ENCODE measurements around the gene CEBPB.

DNA sequence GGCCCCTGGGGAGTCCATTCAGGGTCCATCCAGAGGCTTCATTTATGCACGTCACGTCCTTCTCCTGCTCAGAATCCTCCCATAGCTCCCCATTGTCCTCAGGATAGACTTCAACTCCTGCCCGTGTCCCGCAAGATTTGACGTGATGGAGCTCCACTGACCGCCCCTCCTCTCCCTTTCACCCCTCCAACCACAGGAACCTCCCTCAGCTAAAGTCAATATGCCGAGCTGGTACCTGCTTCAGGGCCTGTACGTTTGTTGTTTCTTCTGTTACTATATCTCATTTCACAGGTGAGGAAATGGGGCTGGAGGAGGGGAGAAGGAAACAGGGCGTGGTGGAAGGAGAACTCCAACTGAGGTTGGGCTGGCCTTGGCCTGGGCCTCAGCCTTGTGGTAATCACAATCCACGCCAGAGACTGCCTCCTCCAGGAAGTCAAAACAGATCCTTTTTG lies 38.6 kb downstream of the CEBPB start:
- TF ChIP-seq, protein P1, sequence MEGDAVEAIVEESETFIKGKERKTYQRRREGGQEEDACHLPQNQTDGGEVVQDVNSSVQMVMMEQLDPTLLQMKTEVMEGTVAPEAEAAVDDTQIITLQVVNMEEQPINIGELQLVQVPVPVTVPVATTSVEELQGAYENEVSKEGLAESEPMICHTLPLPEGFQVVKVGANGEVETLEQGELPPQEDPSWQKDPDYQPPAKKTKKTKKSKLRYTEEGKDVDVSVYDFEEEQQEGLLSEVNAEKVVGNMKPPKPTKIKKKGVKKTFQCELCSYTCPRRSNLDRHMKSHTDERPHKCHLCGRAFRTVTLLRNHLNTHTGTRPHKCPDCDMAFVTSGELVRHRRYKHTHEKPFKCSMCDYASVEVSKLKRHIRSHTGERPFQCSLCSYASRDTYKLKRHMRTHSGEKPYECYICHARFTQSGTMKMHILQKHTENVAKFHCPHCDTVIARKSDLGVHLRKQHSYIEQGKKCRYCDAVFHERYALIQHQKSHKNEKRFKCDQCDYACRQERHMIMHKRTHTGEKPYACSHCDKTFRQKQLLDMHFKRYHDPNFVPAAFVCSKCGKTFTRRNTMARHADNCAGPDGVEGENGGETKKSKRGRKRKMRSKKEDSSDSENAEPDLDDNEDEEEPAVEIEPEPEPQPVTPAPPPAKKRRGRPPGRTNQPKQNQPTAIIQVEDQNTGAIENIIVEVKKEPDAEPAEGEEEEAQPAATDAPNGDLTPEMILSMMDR (conservative IDR thresholded peaks at IDR 0.05) = no peak
- no peak for TF ChIP-seq ZFX (IDR thresholded peaks at IDR 0.05)
